GM21717 (cell line): ENCODE measurements around the gene KCNIP3.
"Not testable (repeated sequence)": the region's sequence is repeated elsewhere in the genome, so short reads cannot be mapped to it uniquely, and the experiment has no call there.

ENCODE experiments used
- ATAC-seq: cut with Tn5 transposase; IDR thresholded peaks from one replicate; pipeline ENCODE4 v1.9.1; 2021; ENCODE audit warnings: mild to moderate bottlenecking, moderate library complexity; ENCODE audit not compliant: unreplicated experiment

KCNIP3 gene

DNA sequence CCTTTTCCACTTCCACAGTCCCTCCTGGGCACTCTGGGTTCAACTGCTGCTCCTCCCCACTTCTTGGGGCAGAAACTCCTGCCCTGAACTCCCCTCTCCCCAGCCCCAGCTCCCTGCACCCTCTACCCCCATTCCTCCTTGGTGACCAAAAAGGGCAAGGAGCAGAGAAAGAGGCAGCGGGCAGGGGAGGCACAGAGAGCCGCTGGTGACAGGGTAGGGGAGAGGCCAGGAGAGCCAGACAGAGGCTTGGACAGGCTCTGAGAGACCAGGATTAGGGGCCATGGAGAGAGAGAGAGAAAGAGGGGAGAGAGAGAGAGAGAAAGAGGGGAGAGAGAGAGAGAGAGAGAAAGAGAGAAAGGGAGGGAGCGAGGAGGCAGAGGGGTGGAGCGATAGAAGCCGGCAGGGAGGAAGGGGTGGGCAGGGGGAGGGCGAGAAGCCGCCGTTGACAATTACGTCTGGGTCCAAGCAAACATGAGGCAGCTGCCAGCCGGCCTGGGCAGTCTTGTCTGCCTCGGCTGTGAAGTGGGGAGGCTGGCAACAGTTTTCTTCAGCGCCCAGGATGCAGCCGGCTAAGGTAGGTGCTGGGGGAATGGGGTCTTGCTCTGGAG lies at the start of gene KCNIP3:
Gene KCNIP3, plus strand, starts transcription at position 468 of the 608 bp plus-strand sequence. Its CDS starts 92 bp downstream, at position 560.
- ATAC-seq, result no peak

DNA sequence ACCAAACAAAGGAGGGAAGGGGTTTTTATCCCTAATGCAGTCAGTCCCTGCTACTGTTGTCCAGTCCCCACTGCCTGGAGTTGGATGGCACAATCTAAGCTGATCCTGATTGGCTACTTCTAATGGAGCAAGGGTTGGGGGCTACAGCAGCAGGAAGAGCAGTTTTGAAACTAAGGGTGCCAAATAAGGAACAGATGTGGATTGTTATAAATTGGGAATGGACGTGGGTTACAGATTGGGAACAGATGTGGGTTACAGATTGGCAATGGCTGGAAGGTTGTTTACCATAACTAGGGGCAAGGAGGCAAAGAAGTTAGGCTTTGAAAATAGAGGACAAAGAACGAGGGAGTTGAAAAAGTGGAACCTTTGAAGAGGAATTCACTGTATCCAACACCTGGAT lies 38.9 kb upstream of the KCNIP3 start:
- no peak for ATAC-seq

DNA sequence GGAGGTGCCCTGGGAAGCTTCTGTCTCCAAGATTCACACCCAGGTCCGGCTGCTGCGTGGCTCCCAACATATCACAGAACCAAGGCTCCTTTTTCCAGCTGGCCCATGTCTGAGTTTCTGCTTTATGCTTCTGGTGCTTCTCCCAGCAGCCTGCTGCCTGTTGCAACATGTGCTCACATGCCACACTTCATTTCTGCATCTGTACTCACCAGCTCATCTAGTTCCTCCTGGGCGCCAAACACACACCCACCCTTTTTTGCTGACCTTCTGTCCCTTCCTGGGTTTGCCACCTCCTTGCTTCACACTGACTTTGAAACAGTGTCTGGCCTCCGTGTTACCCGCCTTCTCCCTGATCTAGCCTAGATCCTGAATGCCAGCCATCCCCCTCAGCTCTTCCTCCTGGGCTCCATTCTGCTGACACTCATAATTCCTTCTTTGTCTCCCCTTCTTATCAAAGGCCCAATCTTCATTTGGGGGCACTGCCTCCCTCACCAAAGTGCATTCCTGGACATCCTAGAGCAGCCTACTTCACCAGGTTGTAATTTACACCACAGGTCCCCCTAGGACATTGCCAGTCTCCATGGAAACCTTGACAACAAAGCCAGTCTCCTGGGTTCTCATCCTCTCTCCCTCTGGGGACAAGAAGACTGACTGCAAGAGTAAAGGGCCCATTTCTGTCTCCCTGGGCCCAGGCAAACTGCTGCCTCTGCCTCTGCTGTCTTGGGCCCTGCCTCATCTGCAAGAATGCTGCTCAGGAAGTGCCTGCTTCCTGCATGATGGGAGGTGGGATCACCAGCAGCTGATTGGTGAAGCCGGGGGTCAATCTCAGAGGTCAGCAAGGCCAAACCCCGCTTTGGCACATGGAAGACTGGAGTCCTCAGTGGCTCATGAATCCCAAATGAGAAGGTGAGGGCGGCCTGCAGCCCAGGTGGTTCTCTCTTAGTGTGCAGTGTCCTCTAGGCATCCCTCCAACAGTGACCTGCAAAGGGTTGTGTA lies 36.8 kb upstream of the KCNIP3 start:
- ATAC-seq, result no peak

DNA sequence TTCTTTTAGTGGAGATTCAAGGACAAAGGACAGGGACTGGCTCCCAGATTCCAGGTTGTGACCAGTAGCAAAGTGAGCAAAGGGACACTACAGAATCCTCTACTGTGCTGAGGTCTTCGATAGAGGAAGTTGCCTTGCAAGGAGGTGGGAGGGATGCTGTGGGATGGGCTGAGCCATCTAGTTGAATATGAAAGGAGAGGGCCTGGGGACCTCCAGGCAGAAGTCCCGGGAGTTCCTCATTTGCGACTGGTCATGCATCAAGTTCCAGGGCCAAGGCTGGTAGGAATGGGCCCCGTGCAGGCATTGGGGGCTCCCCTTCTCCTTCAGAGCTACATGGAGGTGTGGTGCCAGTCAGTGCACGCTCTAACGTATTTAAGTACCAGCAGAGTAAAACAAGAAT lies 35.5 kb upstream of the KCNIP3 start:
- ATAC-seq, result no peak

DNA sequence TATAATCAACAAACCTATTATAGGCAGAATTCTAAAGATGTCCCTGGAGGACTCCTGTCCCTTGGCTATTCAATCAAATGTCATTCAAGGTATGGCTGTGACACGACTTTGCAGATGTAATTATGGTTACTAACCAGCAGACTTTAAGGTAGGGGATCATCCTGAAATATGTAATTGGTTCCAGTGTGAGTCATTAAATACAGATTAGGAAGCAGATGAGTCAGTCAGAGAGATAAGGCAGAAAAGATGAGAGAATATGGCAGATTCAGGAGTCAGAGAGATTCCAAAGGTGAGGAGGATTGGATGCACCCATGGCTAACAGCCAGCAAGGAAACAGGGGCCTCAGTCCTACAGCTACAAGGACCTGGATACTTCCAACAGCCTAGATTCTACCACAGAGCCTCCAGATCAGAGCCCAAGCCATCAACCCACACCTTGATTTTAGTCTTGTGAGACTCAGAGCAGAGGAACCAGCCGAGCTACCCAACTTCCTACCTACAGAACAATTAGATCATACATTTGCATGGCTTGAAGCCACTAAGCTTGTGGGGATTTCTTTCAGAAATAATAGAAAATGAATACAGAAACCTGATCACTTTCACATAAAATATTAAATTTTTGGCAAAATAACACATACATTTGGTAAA lies 34.1 kb upstream of the KCNIP3 start:
- ATAC-seq, result no peak

DNA sequence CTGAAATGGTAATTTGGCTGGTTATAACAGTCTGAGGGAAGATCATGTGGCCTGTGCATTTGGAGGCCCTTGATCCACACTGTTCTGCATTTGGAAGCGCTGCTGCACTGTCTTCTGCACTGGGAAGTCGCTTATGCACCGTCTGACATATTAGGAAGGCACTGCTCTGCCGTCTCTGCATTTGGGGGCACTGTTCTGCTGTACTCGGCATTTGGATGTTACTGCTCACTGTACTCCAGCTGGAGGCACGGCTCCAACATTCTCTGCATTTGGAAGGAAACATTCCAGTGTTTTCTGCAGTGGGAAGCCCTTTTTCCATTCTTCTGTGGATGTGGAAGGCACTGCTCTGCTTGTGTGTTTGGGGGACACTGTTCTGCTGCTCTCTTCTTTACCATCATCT lies 32.5 kb upstream of the KCNIP3 start:
- no peak for ATAC-seq

DNA sequence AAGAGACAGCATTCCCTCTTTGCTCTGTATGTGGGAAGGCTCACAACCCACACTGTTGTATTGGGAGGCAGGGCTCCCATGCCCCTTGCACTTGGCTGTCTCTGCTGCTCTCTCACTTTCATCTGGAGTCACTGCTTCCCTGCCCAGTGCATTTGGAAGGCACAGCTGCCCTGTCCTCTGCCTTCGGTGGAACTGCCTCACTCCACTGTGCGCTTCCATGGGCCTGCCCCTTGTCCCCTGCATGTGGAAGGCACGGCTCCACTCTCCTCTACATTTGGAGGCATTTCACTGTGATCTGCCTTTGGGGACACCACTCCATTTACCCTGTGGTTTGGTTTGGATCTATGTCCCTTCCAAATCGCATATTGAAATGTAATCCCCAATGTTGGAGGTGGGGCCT lies 32.0 kb upstream of the KCNIP3 start:
- ATAC-seq, result no peak

DNA sequence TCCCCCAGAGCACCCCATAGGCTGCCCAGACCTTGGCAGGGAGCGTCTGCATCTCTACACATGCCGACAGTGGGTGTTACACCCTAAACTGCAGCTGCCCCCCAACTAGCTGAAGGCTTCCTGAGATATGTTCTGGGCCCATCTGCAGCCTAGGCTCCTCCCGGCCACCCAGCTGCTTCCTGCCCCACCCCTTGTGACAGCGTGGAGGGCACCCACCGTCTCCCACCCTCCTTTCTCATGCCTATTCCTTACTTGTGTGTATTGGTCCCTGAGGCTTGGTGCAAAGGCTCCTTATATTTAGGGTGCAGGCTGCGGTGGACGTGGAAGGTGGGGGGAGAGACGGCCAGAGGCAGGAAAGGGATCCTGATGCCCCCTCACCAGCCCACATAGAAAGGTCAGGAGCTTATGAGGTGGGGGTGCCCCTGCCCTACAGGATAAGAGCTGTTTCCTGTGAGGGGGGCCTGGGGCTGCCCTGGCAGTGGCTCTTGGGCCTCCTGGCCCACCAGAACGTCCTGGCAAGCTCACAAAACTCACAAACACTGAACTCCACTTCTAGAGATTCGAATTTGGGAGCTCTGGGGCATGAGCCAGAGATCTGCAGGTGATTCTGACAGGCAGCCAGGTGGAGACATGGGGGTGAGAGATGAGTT lies 30.2 kb upstream of the KCNIP3 start:
- ATAC-seq, result no peak

DNA sequence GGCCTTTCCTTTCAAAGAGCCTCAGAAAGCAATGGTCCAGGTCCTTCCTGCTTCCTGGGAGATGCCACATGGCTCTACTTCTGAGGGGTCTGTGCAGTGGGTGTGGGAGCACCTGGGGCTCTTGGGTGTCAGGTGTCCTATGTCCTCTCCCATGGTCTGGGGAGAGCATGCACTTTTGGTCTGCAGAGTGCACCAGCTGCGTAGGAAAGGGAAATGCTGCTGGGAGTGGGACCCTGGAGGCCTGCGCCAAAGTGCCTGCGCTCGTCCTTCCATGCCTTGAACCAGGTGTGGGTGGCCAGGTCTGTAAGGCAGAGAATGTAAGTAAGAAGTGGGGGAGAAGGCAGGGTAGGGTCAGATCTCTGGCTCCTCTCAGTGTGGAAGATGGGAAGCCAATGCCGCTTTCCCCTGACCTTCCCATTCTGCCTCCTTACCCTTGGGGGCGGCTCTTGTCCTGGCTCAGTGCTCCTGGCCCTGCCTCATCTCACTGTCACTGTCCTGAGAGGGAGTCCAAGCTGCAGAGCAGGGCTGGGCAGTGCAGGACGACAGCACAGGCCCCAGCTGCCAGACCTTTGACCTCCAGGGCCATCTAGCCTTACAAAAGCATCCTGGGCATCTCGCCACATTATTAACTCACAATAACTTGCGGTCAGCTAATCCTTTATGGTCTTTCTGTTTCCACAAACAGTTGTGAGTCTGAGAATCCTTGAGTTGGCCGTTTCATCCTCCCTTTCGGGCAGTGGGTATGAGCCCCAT lies 29.5 kb upstream of the KCNIP3 start:
- ATAC-seq, result no peak

DNA sequence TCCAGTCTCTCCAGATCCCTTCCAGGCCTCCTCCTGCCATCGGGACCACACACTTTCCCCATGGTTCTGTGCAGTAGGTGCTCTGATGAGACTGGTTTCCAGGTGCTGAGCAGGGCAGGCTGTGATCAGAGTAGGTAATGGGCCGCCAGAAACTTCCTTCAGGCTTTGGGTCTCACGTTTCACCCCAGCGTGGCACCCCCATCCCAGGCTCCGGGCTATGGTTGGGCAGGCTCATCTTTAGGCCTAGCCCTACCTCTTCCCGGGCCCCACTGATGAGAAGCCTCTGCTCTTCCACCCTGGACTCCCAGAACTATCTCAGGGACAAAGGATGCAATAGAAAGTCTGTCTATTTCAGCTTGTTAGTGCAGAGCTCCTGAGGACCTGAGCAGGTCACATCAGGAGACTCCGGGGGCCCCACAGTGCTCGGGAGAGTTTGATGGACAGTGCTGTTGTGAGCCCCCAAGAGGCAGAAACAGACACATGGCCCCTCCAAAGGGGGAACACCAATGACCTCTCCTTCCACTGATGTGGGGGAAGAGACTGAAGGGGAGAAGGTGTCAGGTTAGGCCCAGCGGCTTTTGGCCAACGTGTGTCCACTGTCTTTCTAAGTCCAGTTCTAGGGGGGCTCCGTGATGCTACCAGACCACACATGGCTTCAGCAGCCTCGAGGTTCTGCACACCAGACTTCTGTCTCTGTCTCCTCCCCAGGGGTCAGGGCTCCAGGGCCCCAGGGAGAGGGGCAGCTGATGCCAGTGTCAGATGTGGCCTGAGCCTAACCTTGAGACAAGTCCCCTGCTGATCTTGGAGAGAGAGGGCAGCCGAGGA lies 28.7 kb upstream of the KCNIP3 start:
- no peak for ATAC-seq

DNA sequence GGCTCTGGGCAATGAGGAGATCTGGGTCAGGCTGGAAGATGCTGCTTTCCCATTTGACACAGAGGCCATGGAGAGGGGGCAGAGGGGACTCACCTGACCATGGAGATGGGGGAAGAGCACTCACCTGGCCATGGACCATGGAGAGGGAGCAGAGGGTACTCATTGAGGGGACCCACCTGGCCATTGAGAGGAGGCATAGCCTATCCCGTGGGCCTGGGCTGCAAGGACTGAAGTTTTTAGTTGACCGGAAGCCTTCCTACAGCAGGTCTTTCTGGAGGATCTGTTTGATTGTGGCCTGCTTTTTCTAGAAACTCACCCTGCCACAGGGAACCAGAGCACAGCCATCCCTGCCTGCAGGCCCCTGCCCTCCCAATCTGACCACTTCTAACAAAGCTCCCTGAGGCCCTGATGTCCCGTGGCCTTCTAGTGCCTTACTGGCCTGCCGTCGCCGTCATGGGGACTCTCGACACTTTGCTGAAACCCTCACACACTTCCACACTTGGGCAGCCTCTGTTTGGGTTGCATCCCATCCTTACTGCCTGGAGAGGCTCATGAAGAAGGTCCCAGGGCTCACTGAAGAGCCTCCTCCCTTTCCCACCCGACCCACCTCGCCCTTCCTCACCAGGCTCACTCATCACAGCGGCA lies 28.0 kb upstream of the KCNIP3 start:
- ATAC-seq, result no peak

DNA sequence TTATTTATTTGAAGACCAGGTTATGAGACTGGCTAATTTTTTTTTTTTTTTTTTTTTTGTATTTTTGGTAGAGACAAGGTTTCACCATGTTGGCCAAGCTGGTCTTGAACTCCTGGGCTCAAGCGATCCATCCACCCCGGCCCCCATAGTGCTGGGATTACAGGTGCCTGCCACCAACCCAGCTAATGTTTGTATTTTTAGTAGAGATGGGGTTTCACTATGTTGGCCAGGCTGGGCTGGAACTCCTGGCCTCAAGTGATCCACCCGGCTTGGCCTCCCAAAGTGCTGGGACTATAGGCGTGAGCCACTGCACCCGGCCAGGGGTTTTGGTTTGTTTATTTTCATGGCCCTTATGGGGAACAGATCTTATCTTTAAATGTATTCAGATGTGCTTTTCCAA lies 27.4 kb upstream of the KCNIP3 start:
- not testable (repeated sequence) for ATAC-seq

DNA sequence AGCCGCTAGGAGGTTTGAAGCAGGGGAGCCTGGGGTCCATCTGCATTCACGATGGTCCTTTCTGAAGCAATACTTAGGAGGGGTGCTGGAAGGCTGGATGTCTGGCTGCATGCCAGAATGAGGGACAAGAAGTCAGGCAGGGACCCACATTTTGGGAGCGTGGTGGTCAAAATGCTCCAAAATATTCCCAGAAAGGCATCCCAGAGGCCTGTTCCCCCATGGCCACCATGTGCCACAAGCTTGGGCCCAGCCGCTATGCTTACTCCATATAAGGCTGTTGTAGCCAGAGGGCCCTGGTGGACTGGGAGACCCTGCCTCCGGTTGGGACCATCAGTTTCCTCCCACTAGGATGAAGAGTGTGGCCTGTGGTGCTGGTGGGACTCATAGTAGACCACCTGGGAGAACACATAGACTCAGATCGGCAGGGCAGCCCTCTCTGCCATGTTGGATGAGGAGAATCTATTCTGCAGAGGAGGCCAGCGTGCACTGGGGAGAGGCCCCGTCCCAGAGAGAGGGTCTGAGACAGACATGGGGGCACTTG lies 26.5 kb upstream of the KCNIP3 start:
- ATAC-seq, result no peak

DNA sequence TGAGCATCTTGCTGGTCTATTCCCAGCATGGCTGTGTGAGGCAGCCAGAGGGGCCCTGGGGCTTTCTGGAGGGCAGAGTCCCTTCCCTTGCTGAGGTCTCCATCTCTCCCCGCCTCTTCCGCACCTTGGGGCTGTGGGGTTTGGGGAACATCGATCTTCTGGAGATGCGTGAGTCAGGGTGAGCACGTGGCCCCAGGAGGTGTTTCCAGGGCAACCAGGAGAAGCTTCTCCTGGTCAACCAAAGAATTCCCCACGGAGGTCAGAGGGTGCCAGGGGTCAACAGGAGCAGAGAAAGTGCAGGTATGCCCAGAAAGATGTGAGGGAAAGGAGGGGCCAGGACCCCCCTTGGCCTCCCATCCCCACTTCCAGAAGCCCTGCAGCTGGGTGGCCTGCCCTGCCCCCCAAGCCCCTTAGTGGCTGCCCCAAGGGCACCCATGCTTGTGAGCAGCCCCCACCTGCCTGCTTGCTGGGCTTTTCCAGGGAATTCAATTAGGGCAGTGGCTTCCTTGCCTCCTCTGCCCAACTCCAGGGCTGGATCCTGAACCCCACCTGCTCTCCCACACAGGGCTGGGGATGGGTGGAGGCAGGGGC lies 25.7 kb upstream of the KCNIP3 start:
- no peak for ATAC-seq

DNA sequence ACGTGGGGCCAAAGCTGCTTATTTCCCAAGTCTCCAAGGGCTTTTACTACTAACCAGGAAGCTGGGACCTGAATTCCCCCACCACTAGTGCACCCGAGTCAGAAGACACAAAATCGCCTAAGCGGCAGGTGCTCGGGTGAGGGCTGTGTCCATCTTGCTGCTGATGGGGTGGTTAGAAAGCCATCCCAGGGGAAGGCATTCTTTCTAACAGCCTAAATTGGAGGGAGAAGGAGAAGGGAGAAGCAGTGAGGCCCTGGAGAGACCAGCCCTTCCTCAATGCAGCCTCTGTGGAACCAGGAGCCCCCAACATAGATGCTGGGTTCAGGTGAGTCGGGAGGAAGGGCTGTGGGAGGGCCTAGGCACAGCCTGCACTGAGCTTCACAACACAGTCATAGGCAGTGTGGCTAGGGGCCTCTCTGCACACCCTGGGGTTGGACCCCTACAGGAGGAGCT lies 24.8 kb upstream of the KCNIP3 start:
- ATAC-seq, result no peak

DNA sequence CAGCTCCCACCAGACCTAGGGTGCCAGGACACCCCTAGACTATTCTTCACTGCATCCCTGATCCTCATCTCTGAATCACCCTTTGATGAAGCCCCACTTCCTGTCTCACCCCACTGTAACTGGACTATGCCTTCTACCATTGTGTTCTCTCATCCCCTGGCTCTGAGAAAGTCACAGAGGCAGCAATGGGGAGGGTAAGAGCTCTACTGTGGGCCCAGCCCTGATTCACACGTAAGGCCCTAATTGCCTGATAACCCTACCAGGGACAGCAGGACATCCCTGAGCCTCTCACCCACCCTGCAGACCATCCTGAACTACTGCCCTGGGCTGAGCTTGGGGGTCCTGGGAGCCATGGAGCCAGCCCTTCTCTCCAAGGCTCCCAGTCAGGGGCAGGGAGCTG lies 24.4 kb upstream of the KCNIP3 start:
- no peak for ATAC-seq

DNA sequence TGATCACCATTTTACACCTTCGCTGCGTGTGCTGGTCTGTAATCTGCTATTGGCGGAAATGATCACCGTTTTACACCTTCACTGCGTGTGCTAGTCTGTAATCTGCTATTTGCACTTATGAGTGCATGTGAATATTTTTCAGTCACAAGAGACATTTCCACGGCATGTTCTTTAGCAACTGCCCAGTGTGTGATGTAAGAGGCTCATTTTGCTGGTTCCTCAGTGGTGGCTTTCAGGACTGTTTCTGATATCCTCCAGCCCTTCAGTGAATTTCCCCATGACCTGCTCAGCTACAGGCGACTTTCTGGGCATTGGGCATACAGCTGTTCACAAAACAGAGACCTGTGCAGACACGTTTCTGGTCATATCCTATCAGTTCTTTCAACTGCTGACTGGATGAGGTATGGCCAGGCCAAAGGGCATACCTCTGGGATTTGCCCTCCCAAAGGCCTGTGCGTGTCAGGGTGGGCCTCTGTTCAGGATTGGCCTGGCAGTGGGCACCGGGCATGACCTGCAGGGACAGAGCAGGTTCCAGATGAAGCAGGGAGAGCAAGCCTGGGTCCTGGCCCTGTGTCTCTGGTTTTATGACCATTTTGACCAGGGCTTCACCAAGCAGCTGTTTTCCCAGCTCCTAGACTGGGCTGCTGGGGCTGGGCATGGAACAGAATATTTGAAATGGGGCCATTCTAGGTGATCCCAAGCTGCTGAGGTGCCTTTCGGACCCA lies 23.4 kb upstream of the KCNIP3 start:
- ATAC-seq, result no peak
